Measurements from ENCODE around the gene TARM1.
"Not testable (repeated sequence)": the region's sequence is repeated elsewhere in the genome, so short reads cannot be mapped to it uniquely, and the experiment has no call there.

The TARM1 gene

GRCh38 chr19:54099190-54099902, 18.2 kb upstream of the TARM1 start:
- no peak for DNase-seq

- no peak for DNase-seq
Observed at GRCh38 chr19:54096617-54097106, 15.5 kb upstream of the TARM1 start.

- DNase-seq: not testable (repeated sequence)
Observed at GRCh38 chr19:54095859-54096616, 14.9 kb upstream of the TARM1 start.

- no peak for DNase-seq
Observed at GRCh38 chr19:54095136-54095858, 14.1 kb upstream of the TARM1 start.

- no peak for DNase-seq
Observed at GRCh38 chr19:54094426-54095000, 13.3 kb upstream of the TARM1 start.

GRCh38 chr19:54084410-54084809, 3.2 kb upstream of the TARM1 start:
- DNase-seq: no peak

- no peak for DNase-seq
Observed at GRCh38 chr19:54077334-54077733, 3.8 kb downstream of the TARM1 start.

- no peak for DNase-seq
Observed at GRCh38 chr19:54074851-54075250, 6.3 kb downstream of the TARM1 start.

GRCh38 chr19:54073829-54074228, 7.3 kb downstream of the TARM1 start:
- DNase-seq: no peak

- no peak for DNase-seq
Observed at GRCh38 chr19:54069470-54069869, 11.7 kb downstream of the TARM1 start.

GRCh38 chr19:54063350-54064116, 17.6 kb downstream of the TARM1 start, which contains the start of gene VSTM1:
TSS of gene VSTM1 (minus strand) at chr19:54063897. CDS start at chr19:54063777, 120 bp downstream.
- no peak for DNase-seq

GRCh38 chr19:54062643-54063042, 18.5 kb downstream of the TARM1 start:
- no peak for DNase-seq

GRCh38 chr19:54047616-54048015, 33.5 kb downstream of the TARM1 start:
- no peak for DNase-seq

- DNase-seq: no peak
Observed at GRCh38 chr19:54045771-54046170, 35.4 kb downstream of the TARM1 start.

GRCh38 chr19:54042989-54043388, 38.2 kb downstream of the TARM1 start:
- no peak for DNase-seq

- no peak for DNase-seq
Observed at GRCh38 chr19:54041969-54042606, 39.1 kb downstream of the TARM1 start.

GRCh38 chr19:54040003-54040402, 41.2 kb downstream of the TARM1 start:
- no peak for DNase-seq

- not testable (repeated sequence) for DNase-seq
Observed at GRCh38 chr19:54036542-54036941, 44.6 kb downstream of the TARM1 start.

GRCh38 chr19:54035215-54036178, 45.7 kb downstream of the TARM1 start:
- DNase-seq: no peak

GRCh38 chr19:54030895-54031586, 50.1 kb downstream of the TARM1 start:
- no peak for DNase-seq
